ENCODE data around the gene EXOC4. TPM values are rescaled to one million over a fixed set of nuclear protein-coding genes. Genes with fewer than 3 reads are reported as not detected.

The EXOC4 gene
- total and polyA plus RNA-seq, 7 donors = 7.6 to 63.0 (median 29.1) TPM

- H3K9me3 ChIP-seq = no peaks in the 10 kb centered on the region
- no peaks in the 10 kb centered on the region for H3K36me3 ChIP-seq (ENCODE audit: insufficient read depth in 1 of 2, low read depth in 1 of 2)
- intact Hi-C loops (cut with DNase I) = loop anchor here in 1 of 2 donors (5.0 kb wide), 1 partner anchor 48 kb away; no protein-coding TSS in a partner anchor
- H3K27ac ChIP-seq = no peak overlapping the region
- no peak overlapping the region for H3K4me3 ChIP-seq
- no peaks in the 10 kb centered on the region for H3K4me1 ChIP-seq
- WGBS, 3 donors = 69 to 82% (median 72%) methylated on average over 2 of the region's 2 CpGs
- H3K27me3 ChIP-seq (ENCODE audit: insufficient read depth in 3 of 3, low read length in 2 of 3) = no peaks in the 10 kb centered on the region
- DNase-seq = no peak
- no peak for ATAC-seq
- no peak for TF ChIP-seq CTCF (IDR thresholded peaks at IDR 0.05)
Observed at GRCh38 chr7:133805426-133805825, 552.5 kb downstream of the EXOC4 start.

- H3K4me3 ChIP-seq = no peak overlapping the region
- no peak for ATAC-seq
- no peak for DNase-seq
- no peaks in the 10 kb centered on the region for H3K27me3 ChIP-seq (ENCODE audit: insufficient read depth in 3 of 3, low read length in 2 of 3)
- intact Hi-C loops (cut with DNase I) = loop anchor here in 1 of 2 donors (5.0 kb wide), 1 partner anchor 51 kb away; no protein-coding TSS in a partner anchor
- H3K9me3 ChIP-seq = no peaks in the 10 kb centered on the region
- H3K27ac ChIP-seq = no peak overlapping the region
- WGBS, 3 donors = 53 to 64% (median 59%) methylated on average over 7 of the region's 7 CpGs
- TF ChIP-seq CTCF (IDR thresholded peaks at IDR 0.05) = no peak
- no peaks in the 10 kb centered on the region for H3K36me3 ChIP-seq (ENCODE audit: insufficient read depth in 1 of 2, low read depth in 1 of 2)
- no peaks in the 10 kb centered on the region for H3K4me1 ChIP-seq
Observed at GRCh38 chr7:133807624-133808492, 555.0 kb downstream of the EXOC4 start.

DNA sequence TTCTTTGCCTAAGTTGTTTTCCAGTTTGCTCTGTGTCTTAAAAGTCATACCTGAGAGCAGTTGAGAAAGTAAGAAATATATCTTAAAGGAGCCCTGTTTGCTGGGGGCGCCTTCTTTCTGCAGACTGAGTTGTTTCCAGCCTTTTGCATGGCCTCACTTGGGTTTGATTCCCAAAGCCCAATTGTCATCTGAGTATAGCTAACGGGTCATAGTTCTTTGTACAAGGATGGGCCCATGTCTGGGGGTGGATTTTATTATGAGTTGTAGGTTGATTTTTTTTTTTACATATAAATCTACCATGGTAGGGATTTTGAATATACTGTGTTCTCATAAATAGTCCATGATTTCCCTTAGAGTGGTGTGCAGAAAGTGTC is 555.6 kb downstream of the EXOC4 start:
- H3K36me3 ChIP-seq (ENCODE audit: insufficient read depth in 1 of 2, low read depth in 1 of 2) = no peaks in the 10 kb centered on the region
- intact Hi-C loops (cut with DNase I) = loop anchor here in 1 of 2 donors (5.0 kb wide), 1 partner anchor 51 kb away; no protein-coding TSS in a partner anchor
- no peak for TF ChIP-seq CTCF (IDR thresholded peaks at IDR 0.05)
- no peaks in the 10 kb centered on the region for H3K9me3 ChIP-seq
- WGBS, 3 donors = 87 to 95% (median 90%) methylated on average over 2 of the region's 2 CpGs
- DNase-seq = no peak
- ATAC-seq = no peak
- H3K4me1 ChIP-seq = no peaks in the 10 kb centered on the region
- no peaks in the 10 kb centered on the region for H3K27me3 ChIP-seq (ENCODE audit: insufficient read depth in 3 of 3, low read length in 2 of 3)
- H3K27ac ChIP-seq = no peak overlapping the region
- no peak overlapping the region for H3K4me3 ChIP-seq

DNA sequence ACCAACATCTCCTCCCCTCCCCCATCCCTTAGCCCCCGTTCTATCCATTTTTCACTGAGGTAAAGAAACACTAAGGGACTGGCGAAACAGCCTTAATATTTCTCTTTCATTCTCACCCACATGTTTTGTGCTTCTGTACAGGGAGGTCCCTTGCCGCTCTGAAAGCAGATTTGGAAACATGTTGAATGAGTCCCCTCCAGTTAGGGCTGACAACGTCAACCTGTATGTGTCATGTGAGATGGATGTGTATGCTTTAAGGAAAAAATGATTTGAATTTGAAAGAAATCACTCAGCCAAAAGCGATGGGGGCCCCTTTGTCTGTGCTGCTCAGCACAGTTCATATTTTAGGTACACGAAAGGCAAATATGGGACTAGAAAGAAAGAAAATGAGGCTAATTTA is 560.0 kb downstream of the EXOC4 start:
- Histone ChIP-seq H3K4me1 (no peaks in the 10 kb centered on the region), H3K27me3 (ENCODE audit: insufficient read depth in 3 of 3, low read length in 2 of 3) (no peaks in the 10 kb centered on the region), H3K9me3 (no peaks in the 10 kb centered on the region), H3K27ac (no peak overlapping the region), H3K4me3 (no peak overlapping the region), H3K36me3 (ENCODE audit: insufficient read depth in 1 of 2, low read depth in 1 of 2) (peaks cover 0 to 9% of the 10 kb centered on the region in 2 donors)
- intact Hi-C loops (cut with DNase I) = no loop called here
- 94 to 98% (median 94%) methylated on average over 6 of the region's 6 CpGs for WGBS, 3 donors
- ATAC-seq (no peak), DNase-seq (no peak)
- no peak for TF ChIP-seq CTCF (IDR thresholded peaks at IDR 0.05)
